WERI-Rb-1 (cell line): Measurements from ENCODE around the gene NEDD8.

Experiments used
- DNase-seq: peaks from one replicate; pipeline ENCODE4 v3.0.0-alpha.2; 2020
- H3K27ac ChIP-seq: fragments of 250-450 bp; sonication (Bioruptor Pico); 2 replicates; pipeline ENCODE4 v1.5.1; 2020; ENCODE audit warnings: mild to moderate bottlenecking, moderate library complexity
- H3K27me3 ChIP-seq: fragments of 250-450 bp; sonication (Bioruptor Pico); 2 replicates; pipeline ENCODE4 v1.5.1; 2021; ENCODE audit warnings: mild to moderate bottlenecking, low read depth, moderate library complexity; ENCODE audit not compliant: insufficient read depth, severe bottlenecking
- H3K36me3 ChIP-seq: fragments of 250-450 bp; sonication (Bioruptor Pico); 2 replicates; pipeline ENCODE4 v1.5.1; 2020; ENCODE audit warnings: mild to moderate bottlenecking, moderate library complexity
- H3K4me3 ChIP-seq: 2 replicates; pipeline ENCODE4 v1.5.1; 2011; ENCODE audit warnings: low read depth, mild to moderate bottlenecking, control low read depth, low read length
- H3K9me3 ChIP-seq: fragments of 250-450 bp; sonication (Bioruptor Pico); 2 replicates; pipeline ENCODE4 v1.5.1; 2021; ENCODE audit warnings: mild to moderate bottlenecking, moderate library complexity; ENCODE audit not compliant: severe bottlenecking
- TF ChIP-seq, protein P1 (sequence below): IDR thresholded peaks from 2 replicates; pipeline ENCODE4 v1.5.1; 2011; ENCODE audit warnings: low read depth, mild to moderate bottlenecking, control low read depth, inconsistent platforms, low read length

NEDD8 gene

DNA sequence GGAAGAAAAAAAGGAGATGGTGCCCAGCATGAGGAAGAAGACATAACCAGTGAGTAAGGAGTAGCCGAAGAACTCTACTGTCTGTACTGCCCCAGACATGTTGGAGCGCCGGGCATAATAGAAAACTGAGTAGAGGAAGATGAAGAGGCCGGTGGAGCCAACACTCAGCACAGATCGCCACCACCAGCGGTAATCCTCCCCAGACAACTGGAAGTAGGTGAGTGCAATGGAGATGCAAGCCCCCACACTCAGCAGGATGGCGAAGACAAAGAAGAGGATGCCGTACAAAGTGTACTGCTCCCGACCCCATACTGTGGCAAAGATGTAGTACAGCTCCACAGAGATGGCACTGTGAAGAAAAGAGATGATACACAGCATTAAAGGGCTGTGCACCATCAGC is 42.7 kb downstream of the NEDD8 start:
- no peak for DNase-seq
- H3K9me3 ChIP-seq, result no peaks in the 10 kb centered on the region
- H3K27me3 ChIP-seq, result no peaks in the 10 kb centered on the region
- H3K27ac ChIP-seq, result peak overlapping the region; percentile 79; the same call in 1 of the 2 replicates
- TF ChIP-seq, protein P1, sequence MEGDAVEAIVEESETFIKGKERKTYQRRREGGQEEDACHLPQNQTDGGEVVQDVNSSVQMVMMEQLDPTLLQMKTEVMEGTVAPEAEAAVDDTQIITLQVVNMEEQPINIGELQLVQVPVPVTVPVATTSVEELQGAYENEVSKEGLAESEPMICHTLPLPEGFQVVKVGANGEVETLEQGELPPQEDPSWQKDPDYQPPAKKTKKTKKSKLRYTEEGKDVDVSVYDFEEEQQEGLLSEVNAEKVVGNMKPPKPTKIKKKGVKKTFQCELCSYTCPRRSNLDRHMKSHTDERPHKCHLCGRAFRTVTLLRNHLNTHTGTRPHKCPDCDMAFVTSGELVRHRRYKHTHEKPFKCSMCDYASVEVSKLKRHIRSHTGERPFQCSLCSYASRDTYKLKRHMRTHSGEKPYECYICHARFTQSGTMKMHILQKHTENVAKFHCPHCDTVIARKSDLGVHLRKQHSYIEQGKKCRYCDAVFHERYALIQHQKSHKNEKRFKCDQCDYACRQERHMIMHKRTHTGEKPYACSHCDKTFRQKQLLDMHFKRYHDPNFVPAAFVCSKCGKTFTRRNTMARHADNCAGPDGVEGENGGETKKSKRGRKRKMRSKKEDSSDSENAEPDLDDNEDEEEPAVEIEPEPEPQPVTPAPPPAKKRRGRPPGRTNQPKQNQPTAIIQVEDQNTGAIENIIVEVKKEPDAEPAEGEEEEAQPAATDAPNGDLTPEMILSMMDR, result no peak
- peaks cover 63% of the 10 kb centered on the region for H3K36me3 ChIP-seq
- no peak overlapping the region for H3K4me3 ChIP-seq

DNA sequence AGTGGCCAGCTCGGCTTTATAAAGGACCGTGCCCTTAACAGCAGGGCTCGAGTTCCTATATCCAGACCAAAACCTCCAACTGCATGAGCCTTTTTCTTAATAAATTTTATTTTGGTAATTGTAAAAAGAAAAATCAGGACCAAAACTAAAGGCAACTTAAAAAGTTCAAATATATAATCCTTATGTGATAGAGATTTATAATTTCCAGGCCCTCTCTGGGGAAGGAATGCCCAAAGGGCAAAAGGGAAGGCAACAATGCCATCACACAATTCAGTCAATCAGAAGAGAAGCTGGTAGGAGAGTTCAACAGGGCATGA is 43.1 kb downstream of the NEDD8 start:
- H3K9me3 ChIP-seq, result no peaks in the 10 kb centered on the region
- H3K36me3 ChIP-seq, result peaks cover 63% of the 10 kb centered on the region
- TF ChIP-seq, protein P1, result no peak
- peak overlapping the region; percentile 79 for H3K27ac ChIP-seq
- peak overlapping the region; percentile 5; the same call in 1 of the 2 replicates for H3K4me3 ChIP-seq
- H3K27me3 ChIP-seq, result no peaks in the 10 kb centered on the region
- no peak for DNase-seq

DNA sequence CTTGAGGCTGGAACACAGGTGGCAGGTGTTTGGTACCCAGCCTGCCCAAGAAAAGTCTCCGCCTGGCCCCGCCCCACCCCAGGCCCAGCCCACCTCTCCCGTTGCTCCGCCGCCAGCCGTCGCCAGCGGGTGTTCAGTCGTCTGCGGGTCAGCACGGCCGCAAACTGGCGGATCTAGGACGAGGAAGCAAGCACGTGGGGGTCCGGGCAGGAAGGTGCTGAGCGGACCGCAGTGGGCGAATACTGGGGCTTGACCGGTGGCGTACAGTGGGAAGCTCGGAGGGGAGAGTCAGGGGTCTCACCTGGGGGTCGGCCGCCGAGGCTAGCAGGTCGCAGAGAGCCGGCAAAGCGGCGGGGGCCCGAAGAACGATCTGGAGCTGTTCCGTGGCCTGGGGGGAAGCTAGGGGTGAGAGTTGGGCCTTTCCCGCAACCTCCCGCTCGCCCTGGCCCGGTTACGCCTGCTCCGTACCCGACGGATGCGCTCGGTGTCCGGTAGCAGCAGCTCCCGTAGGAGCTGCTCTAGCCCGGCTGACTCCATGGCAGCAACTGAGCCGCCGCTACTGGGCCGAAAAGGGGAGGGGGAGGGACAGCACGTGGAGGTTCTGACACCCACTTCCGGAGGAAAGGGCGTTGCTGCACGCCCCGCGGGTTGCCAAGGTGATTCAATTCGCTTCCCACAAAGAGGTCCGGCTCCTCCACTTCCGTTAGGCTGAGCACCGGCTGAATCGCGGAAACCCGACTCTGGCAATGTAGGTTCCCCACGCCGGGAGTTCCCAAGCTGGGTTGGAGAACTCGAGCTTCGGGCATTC is 43.7 kb downstream of the NEDD8 start, which contains the start of gene IPO4:
IPO4 (minus strand) TSS at position 566 of the 808 bp plus-strand sequence; CDS start at position 537, 29 bp downstream.
- TF ChIP-seq, protein P1, result no peak
- peak; percentile 98 for DNase-seq
- peaks cover 63% of the 10 kb centered on the region for H3K36me3 ChIP-seq

DNA sequence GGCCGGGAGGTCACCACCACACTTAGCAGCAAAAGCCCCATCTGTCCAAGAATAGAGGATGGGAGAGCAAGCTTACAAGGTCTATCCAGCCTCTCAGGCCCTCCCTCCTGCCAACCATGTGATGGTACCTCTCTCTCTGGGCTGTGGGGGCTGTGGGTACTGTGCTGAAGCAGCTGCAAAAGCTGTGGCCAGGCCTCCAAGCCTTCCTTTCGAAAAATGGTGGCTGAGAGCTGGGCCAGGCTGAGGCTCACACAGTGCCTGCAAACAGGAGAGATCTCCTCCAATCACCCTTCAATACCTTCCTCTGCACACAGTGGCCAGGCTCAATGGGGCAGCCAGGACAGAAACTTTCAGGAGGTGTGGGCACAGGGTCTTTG is 44.6 kb downstream of the NEDD8 start:
- Histone ChIP-seq H3K9me3 (no peaks in the 10 kb centered on the region), H3K4me3 (no peak overlapping the region), H3K36me3 (peaks cover 66% of the 10 kb centered on the region), H3K27ac (peak overlapping the region; percentile 79; the same call in 1 of the 2 replicates), H3K27me3 (no peaks in the 10 kb centered on the region)
- no peak for DNase-seq
- TF ChIP-seq, protein P1, result no peak

More for the DNA sequence above, 43.7 kb downstream of the NEDD8 start, which contains the start of gene IPO4:
- Histone ChIP-seq H3K27me3 (no peaks in the 10 kb centered on the region), H3K4me3 (peak within 1 kb of the TSS; percentile 60), H3K9me3 (no peaks in the 10 kb centered on the region), H3K27ac (peak within 1 kb of the TSS; percentile 79)

DNA sequence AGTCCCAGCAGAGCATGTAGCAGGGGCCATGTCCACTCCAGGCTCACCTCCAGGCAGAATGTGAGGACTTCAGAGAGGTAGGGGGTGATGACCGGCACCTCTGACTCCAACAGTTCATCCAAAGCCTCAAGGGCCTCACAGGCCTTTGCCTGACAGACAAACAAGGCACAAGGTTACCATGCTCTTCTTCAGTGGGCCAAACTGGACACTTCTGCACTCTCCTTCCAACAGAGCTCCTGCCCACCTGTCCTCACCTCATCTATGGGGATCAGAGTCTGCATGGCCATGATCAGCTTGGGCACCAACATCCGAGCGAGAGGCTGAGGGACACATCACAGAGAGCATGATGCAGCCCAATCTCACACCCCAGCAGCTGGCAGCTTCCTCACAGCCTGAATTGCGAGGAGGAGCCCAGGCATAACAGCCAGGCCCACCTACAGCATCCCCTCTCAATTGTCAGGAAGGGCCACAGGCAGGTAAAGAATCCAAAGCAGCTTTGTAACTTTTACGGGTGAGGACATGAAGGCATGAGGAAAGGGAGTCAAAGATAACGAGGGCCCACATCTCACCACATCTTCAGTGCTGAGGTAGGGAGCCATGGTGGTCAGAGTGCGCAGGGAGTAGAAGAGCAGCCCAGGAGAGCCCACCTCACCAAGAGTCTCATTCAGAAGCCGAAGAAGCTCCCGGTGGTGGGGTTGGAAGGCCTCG is 45.2 kb downstream of the NEDD8 start:
- Histone ChIP-seq H3K27ac (no peak overlapping the region), H3K9me3 (no peaks in the 10 kb centered on the region), H3K4me3 (no peak overlapping the region), H3K27me3 (no peaks in the 10 kb centered on the region), H3K36me3 (peaks cover 64% of the 10 kb centered on the region)
- TF ChIP-seq, protein P1, result no peak
- no peak for DNase-seq
